CD4-positive, alpha-beta T cell treated with Interleukin-15 for 1 hour (primary cell): ENCODE data around the gene PARD3.

Experiments
- DNase-seq: peaks from one replicate; pipeline ENCODE4 v3.0.0-alpha.2; 2020

Gene PARD3

DNA sequence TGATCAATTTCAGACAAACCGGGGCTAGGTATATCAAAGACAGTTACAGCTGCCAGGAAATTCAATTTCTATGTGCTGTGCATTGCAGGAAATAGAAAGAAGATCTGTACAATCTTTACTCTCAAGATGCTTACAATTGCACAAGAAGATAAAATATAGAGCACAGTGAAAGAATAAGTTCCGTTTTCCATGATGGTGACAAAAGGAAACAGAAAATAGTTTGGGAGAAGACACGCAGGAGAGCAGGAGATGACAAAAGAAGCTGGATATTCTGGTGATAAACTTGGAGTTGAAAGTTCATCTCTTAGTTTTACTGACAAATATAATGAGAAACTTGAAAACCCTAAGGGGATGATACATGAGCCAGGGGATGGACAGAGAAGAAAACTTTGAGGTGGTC lies 646.0 kb downstream of the PARD3 start:
- DNase-seq = no peak

DNA sequence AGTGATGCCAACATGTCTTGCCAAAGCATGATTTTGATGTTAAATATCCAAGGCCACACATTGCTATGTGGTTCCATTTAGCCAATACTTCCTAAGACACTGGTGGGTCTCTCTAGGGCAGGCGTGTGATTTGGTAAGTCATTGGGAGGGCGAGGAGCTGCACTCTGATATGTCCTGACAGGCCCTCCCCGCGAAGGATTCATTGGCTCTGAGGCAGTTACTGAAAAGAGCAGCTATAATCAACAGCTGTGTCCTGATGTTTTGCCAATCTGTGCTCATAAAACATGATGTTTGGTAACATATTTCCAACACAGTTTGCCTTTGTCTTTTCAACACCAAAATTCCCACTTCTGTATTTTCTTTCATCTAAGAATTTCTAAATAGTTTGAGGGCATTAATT lies 646.7 kb downstream of the PARD3 start:
- DNase-seq = no peak

DNA sequence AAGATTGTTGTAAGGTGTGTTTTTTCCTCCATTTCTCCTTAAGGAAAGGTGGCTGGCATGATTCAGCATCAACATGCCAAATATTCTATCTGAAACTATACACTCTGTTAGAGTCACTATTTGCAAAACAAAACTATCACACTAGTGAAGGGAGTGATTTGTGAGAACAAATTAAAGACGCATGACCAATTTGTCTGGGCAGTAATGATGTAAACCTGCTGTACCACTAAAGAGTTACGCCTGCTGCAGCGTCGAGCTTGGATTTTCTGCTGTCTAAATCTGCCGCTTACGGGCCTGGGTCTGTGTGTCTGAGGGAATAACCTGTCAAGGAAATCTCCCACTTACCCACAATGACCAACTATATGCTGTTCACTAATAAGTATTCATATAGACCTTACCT lies 648.3 kb downstream of the PARD3 start:
- DNase-seq = no peak

DNA sequence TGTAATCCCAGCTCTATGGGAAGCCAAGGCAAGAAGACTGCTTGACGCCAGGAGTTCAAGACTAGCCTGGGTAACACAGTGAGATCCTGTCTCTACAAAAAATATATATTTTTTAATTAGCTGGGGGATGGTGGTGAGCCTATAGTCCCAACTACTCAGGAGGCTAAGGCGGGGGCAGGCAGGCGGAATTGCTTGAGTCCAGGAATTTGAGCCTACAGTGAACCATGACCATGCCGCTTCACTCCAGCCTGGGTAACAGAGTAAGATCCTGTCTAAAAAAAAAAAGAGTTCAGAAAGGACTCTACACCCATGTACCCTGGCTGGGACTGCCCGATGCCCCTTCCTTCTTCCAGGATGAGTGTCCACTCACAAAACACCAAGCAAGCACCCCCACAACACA lies 648.7 kb downstream of the PARD3 start:
- no peak for DNase-seq

DNA sequence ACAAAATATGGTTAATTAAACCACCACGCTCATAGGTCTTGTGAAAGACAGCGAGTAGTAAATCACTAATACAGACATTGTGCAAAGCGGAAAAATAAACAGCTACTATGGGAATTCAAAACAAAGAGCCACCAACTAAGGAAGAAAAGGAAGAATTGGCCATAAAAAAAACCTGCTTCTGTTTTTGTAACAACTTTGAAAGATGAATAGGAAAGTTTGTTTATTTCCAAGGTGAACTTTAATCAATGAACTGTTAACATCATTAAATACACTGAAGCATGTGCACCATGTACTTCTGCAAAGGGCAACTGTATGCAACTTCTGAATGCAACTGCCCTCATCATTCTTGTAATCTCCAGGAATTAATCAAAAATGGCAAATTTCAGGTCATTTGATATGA lies 651.1 kb downstream of the PARD3 start:
- no peak for DNase-seq

DNA sequence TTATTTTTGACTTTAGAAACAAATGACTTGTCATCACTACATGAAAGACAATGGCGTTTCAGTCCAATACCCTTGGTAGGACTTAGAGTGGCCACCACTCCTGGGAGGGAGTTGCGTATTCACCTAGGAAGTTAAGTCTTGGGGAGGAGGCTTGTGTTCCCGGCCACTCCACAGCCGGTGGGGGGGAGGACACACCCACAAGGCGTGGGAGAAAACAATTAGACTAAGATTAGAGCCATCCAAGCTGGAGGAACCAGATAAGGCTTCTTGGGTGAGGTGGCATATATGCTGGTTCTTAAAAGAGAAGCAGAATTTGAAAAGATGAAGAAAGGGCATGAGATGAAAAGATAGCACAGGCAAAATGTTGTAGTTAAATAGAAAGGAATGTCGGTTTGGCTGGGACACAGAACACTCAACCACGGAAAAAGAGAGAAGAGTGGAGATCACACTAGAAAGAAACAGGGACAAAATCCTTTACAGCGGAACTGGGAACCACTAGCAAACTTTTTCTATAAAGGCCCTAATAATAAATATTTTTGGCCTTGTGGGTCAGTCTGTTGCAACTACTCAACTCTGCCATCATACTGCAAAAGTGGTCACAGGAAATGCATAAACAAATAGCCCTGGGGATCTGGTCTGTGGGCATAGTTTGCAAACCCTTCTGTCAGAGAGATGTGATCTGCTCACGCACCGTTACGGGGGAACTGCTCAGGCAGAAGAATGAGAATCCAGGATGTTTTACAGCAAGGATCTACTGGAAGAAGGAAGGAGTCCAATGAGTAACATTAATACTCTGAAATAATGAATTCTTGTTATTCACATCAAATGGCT lies 651.8 kb downstream of the PARD3 start:
- no peak for DNase-seq

- no peak for DNase-seq
Measured at GRCh38 chr10:34161777-34162370, 653.2 kb downstream of the PARD3 start.

- no peak for DNase-seq
Measured at GRCh38 chr10:34160595-34160994, 654.5 kb downstream of the PARD3 start.

GRCh38 chr10:34157501-34157900 lies 657.6 kb downstream of the PARD3 start:
- DNase-seq = no peak

DNA sequence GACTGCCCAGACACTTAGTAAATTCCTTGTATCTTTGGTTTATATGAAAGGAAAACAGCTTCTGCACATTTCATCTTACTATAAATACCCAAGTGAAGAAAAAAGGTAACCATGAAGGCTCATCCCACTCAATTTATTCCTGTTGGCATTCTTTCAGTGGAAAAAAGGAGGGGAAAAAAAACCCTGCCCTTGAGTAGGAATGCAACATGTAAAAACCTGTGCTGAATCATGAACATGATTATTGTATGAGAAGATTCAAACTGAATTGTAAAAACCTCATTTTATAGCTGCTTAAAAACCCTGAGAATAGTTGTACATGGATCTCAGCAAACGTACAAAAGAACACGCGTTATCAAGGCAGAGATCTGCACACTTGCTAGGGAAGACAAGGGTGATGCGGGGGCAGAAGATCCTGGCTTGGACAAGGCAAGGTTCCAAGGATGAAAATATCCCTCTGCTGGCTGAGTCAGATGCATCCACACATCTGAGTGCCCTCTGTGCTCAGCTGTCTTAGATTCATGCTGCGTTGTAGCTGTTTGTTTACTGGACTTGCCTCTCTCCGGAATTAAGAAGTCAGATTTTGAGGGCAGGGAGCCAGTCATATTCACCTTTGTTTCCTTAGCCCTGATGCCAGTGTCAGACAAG lies 658.2 kb downstream of the PARD3 start:
- DNase-seq = no peak

DNA sequence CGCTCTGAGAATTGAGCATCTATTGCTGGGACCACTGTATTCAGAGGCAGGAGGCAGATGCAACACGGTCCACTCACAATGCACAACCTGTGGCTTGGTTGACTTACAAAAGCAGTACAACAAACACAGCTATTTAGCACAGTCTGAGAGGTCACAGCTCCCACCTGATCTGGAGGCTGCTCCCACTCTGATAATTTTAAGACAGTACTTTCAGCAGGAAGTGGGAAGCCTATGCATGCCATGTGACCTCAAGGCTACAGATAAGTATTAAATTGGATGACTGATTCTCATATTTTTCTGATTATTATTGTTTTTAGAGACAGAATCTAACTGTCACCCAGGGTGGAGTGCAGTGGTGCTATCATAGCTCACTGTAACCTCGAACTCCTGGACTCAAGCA lies 659.3 kb downstream of the PARD3 start:
- no peak for DNase-seq

DNA sequence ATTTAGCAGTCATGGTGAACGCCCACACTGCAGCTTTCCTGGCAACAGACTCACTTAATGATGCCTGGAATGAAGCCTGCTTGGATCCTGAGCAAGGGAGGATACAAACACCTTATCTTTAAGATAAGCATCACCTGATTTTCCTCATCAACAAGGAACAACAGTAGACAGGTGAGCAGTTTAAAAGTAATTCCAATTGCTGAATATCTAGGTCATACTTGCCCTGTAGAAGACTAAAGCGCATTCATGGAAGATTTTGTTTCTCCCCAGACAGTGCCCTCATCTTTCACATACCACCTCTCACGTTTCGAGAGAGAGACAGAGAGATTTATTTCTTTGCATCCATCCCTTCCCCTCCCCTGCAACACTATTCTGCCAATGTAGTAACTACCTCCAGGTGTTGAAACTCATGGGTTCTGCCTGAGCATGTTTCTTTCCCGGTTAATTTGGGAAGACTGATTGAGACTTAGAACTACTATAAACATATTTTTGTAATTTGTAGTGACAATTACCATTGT lies 660.7 kb downstream of the PARD3 start:
- no peak for DNase-seq

DNA sequence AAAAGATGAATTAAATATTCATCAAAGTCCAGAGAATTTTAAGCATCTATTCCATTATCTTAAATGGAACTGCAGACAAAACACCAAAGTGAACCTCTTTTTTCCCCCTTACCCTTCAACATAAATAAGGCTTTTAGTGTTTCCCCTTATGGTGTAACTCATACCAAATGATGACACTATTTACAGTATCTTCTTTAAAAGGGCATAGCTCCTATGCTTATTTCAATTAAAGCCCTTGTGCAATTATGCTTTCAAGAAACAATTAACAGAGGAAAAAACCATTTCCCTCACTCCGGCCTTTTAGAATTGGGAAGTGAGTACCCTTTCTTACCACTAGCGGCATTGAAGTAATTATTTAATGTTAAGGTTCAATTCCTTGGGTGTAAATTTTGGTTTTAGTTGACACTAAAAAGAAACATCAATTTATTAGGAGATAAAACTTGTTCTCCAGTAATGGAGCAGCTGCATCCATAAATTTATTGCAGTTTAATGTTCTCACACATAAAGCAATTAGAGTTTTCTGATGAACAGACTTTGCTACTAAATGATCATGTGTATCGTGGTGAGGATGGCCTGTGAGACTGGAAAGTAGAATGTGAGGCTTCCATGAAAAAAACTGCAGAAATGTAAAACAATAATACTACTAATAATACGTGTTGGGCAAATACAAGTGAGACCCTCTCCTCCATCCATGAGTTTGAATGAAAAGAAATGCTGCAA lies 661.3 kb downstream of the PARD3 start:
- no peak for DNase-seq

GRCh38 chr10:34152434-34152833 lies 662.7 kb downstream of the PARD3 start:
- no peak for DNase-seq

- DNase-seq = no peak
Measured at GRCh38 chr10:34151931-34152330, 663.2 kb downstream of the PARD3 start.

- no peak for DNase-seq
Measured at GRCh38 chr10:34151481-34151880, 663.6 kb downstream of the PARD3 start.

GRCh38 chr10:34150103-34150502 lies 665.0 kb downstream of the PARD3 start:
- DNase-seq = no peak

- no peak for DNase-seq
Measured at GRCh38 chr10:34148305-34148657, 666.8 kb downstream of the PARD3 start.

DNA sequence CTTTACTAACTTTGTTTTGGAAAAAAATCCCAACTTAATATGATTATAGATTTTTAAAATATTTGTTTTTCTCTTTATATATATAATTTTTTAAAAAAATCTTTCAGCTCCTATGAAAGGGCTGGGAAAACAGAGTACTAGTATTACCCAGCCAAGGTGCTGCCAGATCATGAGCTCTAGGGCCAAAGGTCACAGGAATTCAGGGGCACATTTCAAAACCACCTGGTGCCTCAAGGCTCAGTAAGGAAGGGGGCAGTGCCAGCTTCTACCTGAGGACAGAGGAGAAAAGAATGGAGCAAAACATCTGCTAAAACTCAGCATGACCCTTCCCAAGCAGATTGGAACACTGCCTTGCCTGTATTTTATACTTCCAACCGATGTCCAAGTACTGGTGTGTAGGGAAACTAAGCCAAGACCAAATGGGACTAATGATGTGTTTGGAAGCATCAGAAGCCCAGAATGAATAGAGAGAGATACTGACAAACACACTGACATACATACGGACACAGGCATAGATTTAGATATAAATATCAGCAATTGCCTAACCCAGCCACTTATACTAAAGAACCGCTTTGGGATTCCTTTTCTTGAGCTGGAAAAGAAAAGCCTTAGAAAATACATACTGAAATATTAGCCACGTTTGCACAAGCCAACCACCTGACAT lies 667.3 kb downstream of the PARD3 start:
- DNase-seq = no peak

- DNase-seq = no peak
Measured at GRCh38 chr10:34145715-34146114, 669.4 kb downstream of the PARD3 start.

DNA sequence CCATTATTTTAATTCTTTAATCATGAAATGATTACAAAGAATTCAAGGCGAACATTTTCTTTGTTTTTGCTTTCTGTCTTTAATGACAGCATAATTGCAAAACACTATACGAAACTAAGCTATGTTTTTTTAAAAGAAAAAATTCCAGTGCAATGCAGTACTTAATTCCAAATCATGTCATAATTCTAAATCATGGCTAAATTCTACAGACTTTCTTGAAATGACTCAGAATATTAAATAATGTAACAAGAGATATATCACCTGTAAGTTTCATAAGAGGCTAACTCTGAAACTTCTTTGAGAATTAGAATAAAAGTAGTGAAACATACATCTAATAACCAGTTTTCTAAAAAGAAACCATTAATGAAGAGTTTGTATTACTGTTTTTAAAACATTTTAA lies 671.6 kb downstream of the PARD3 start:
- no peak for DNase-seq

GRCh38 chr10:34141032-34141680 lies 673.9 kb downstream of the PARD3 start:
- DNase-seq = no peak
